ENCODE measurements around the gene PITX3.
"Not testable (repeated sequence)": the region's sequence is repeated elsewhere in the genome, so short reads cannot be mapped to it uniquely, and the experiment has no call there.

Gene PITX3

DNA sequence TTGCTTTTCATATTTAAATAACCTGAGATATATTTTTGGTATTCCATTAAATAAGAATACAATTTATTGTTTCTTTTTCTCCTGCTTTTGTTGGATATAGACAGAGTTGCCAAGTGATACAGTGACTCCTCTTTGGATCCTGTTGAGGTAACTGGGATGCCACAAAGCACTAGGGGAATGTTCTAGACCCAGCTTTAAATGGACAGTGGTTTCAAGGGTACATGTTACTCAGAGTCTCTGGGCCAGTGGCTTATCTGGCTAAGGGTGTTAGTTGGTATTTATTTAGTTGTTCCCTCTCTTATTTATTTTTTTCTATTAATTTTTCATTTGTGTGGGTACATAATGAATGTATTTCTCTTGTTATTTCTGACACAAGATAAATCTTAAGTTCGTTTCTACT, 13.1 kb upstream of the PITX3 start:
- no peak for DNase-seq (ENCODE audit: insufficient read length)
- TF ChIP-seq POLR2A (IDR thresholded peaks at IDR 0.05; ENCODE audit: low read depth, low read length) (no peak), POLR2AphosphoS5 (IDR thresholded peaks at IDR 0.05; ENCODE audit: low read depth, low read length) (no peak), TAF1 (IDR thresholded peaks at IDR 0.05; ENCODE audit: borderline replicate concordance, low read depth, low read length) (no peak)
- no peak for FAIRE-seq

DNA sequence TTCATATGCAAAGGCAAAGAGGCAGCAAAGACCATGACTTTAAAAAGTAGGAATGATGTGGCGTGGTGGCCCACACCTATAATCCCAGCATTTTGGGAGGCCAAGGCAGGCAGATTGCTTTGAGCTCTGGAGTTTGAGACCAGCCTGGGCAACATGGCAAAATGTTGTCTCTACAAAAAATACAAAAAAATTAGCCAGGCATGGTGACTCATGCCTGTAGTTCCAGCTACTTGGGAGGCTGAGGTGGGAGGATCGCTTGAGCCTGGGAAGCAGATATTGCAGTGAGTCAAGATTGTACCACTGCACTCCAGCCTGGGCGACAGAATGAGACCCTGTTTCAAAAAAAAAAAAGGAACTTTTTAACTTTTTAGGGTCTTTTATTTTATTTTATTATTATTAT, 11.2 kb upstream of the PITX3 start:
- FAIRE-seq; DNase-seq (ENCODE audit: insufficient read length): not testable (repeated sequence)

DNA sequence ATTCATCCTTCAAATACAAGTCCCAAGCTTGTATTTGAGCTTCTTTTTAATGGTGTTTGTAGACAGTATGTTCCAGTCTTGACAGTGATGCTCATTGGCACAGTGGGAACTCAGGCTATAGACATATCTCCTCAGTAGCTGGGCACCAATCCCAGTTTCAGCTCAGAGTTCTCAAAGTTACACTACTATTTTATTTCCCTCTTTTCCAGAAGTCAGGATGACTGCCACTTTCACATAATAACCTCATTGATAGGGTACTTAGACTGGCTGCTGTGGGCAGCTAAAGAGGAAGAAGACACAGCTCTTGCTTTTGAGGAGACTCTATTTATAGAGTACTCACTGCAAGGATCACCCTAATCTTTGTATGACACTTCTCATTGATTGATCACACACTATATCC, 6.4 kb upstream of the PITX3 start:
- DNase-seq (ENCODE audit: insufficient read length) (no peak), FAIRE-seq (no peak)
- TF ChIP-seq TAF1 (IDR thresholded peaks at IDR 0.05; ENCODE audit: borderline replicate concordance, low read depth, low read length) (no peak), POLR2A (IDR thresholded peaks at IDR 0.05; ENCODE audit: low read depth, low read length) (no peak), POLR2AphosphoS5 (IDR thresholded peaks at IDR 0.05; ENCODE audit: low read depth, low read length) (no peak)

DNA sequence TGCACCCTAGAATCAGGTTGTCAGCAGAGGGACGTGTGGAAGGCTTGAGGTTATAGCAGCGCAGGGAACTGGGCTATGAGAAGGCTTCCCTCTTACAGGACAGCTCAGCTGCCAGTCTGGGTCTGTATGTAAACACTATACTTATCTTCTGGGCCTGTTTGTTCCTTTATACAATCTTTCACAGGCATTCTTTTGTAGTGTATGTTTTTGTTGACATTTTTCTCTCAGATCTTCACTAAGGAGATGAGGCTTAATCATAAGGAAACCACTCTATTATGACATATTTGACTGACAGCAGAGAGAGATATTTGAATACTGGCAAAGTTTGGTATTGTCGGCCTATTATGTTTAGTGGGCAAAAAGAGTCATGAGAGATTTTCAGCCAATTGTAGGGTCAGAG, 4.9 kb upstream of the PITX3 start:
- FAIRE-seq (peak; percentile 30), DNase-seq (ENCODE audit: insufficient read length) (no peak)
- TF ChIP-seq POLR2A (IDR thresholded peaks at IDR 0.05; ENCODE audit: low read depth, low read length) (no peak), POLR2AphosphoS5 (IDR thresholded peaks at IDR 0.05; ENCODE audit: low read depth, low read length) (no peak), TAF1 (IDR thresholded peaks at IDR 0.05; ENCODE audit: borderline replicate concordance, low read depth, low read length) (no peak)

DNA sequence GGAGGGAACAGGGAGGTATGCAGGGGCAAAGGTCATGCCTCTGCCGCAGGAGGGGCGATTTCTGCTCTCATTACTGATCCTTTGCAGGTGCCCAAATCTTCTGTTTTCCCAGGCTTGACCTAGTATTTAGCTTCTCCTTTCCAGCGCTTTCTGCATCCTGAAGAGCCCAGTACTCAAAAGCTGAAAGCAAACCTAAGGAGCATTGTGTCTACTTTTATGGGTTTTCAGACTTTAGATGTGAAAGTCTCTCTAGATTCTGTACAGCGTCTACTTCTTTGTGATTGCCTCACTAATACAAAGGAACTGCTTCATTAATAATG, 4.6 kb upstream of the PITX3 start:
- FAIRE-seq = no peak
- TF ChIP-seq POLR2AphosphoS5 (IDR thresholded peaks at IDR 0.05; ENCODE audit: low read depth, low read length) (no peak), TAF1 (IDR thresholded peaks at IDR 0.05; ENCODE audit: borderline replicate concordance, low read depth, low read length) (no peak), POLR2A (IDR thresholded peaks at IDR 0.05; ENCODE audit: low read depth, low read length) (no peak)
- no peak for DNase-seq (ENCODE audit: insufficient read length)

DNA sequence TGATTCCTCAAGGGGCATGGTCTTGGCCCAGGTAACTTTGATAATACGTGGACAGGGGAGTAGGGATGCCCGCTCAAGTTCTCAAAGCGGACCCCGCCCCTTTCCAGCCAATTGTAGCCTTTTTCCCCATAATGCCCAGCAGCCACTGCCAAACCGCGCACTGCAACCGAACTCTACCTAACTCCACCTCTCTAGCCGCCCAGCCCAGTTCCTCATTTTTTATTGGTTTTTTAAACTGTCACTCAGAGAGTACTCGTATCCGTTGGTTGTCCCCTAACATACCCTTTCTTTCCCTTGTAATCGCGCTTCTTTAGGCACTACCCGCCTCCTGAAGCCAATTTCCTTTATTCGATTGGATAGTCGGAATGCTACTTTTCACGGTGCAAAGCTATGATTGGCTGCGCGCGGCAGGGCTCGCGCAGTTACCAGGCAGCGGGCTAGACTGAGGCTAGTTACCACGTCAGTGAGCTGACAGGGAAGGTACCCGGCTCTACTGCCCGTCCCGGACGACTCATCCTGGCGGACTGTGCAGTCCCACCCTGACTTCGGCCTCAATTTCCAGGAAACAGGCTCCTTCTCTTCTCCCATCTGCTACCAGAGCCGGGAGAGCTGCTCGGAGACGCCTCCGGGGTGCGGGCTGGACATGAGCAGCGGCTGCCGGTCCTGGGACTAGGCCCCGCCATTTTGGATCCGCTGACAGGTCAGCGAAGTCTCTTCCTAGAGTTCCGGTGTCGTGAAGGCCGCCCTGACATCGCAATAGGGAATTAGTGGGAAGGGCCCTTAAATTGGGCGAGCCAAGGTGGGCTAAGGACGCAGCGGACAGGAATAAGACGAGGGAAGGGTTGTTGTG, 4.0 kb upstream of the PITX3 start, which contains the start of gene GBF1:
Gene GBF1 (plus strand): TSS at position 451 of the 850 bp plus-strand sequence. CDS start 13,407 bp downstream, outside the sequence.
- DNase-seq (ENCODE audit: insufficient read length) (peak; percentile 87), FAIRE-seq (peak; percentile 99)
- TF ChIP-seq POLR2A (IDR thresholded peaks at IDR 0.05; ENCODE audit: low read depth, low read length) (peak; percentile 95), TAF1 (IDR thresholded peaks at IDR 0.05; ENCODE audit: borderline replicate concordance, low read depth, low read length) (no peak), POLR2AphosphoS5 (IDR thresholded peaks at IDR 0.05; ENCODE audit: low read depth, low read length) (peak; percentile 95)

DNA sequence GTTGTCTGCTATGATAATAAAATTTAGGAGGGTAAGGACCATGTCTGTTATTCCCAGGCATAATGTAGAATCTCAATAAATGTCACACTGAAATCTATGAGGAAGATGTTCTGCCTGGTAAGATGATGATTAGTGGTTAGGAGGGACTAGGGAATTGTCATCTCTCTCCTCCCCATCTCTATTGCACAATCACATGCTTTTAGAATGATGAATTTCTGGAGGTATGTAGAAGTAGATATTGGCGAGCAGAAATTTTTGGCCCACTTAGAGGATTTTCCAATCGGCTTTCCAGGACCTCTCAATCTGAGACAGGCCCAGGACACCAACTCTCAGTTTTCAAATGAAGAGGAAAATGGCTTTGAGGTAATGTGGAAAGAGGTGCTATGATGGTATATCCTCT, 2.0 kb upstream of the PITX3 start:
- DNase-seq (ENCODE audit: insufficient read length) (no peak), FAIRE-seq (no peak)
- no peak for TF ChIP-seq TAF1 (IDR thresholded peaks at IDR 0.05; ENCODE audit: borderline replicate concordance, low read depth, low read length)
- no peak for TF ChIP-seq POLR2A (IDR thresholded peaks at IDR 0.05; ENCODE audit: low read depth, low read length)
- TF ChIP-seq POLR2AphosphoS5 (IDR thresholded peaks at IDR 0.05; ENCODE audit: low read depth, low read length) = no peak

DNA sequence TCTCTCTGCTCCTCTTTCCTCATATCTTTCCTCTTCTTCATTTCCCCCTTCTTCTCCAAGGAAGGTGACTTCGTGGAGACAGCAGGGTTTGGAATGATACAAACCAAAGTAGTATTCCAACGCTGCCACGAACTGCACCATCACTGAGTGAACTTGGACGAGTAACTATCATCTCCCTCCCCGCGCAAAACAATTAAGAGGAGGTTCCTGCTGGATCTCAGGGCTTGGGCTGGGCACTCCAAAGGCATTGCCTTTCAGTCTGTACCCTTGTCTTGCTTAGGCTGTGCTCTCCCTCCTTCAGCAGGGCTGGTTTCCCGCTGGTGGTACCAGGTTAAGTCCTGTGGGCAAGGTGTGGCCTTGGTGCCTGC, 790 bp upstream of the PITX3 start:
- no peak for FAIRE-seq
- no peak for DNase-seq (ENCODE audit: insufficient read length)
- TF ChIP-seq POLR2A (IDR thresholded peaks at IDR 0.05; ENCODE audit: low read depth, low read length) = no peak
- TF ChIP-seq TAF1 (IDR thresholded peaks at IDR 0.05; ENCODE audit: borderline replicate concordance, low read depth, low read length) = no peak
- TF ChIP-seq POLR2AphosphoS5 (IDR thresholded peaks at IDR 0.05; ENCODE audit: low read depth, low read length) = no peak

DNA sequence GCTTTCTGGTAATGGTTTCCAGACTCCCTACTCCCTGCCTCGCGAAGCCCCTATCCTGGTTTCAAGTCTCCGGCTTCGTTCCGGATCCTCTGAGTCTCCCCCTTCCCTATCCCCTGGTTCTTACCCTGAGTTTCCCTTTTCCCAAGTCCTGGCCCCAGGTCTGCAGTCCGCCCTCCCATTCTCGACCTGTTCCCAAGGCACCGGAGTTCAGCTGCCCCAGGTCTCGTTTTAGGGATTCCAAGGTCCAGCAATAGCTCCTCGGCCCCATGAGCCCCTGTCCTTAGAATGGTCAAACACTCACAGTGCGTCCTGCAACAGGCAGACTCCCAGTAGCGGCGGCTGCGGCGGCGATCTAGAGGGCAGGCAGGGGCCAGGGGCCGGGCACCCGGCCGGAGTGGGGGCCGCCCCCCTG, 274 bp downstream of the PITX3 start:
- TF ChIP-seq TAF1 (IDR thresholded peaks at IDR 0.05; ENCODE audit: borderline replicate concordance, low read depth, low read length) (no peak), POLR2A (IDR thresholded peaks at IDR 0.05; ENCODE audit: low read depth, low read length) (no peak), POLR2AphosphoS5 (IDR thresholded peaks at IDR 0.05; ENCODE audit: low read depth, low read length) (no peak)
- DNase-seq (ENCODE audit: insufficient read length) (no peak), FAIRE-seq (no peak)

DNA sequence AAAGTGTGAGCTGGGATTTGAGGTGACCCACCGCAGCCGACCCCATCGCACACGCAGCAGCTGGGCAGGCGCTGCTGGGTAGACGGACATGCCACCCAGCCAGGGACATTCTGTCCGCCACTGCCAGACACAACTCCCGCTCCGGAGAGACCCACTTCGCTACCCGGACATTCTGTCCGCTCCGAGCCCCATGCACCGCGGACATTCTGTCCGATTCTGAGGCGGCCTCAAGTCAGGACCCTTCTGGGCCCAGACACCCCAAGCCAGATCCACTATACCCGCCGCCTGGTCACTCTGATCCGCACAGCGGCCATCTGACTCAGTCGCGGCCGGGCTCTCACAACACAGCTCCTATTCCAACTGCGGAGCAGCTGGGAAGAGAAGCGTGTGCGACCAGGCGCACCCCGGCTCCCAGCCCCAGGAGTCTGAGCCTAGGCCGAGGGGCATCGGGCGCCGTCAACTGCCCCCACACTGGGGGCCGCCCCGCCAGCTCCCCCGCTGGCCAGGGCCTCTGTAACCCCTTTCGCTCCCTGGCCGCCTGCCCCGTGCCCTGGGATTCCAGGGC, 763 bp downstream of the PITX3 start:
- DNase-seq (ENCODE audit: insufficient read length) (no peak), FAIRE-seq (no peak)
- no peak for TF ChIP-seq POLR2AphosphoS5 (IDR thresholded peaks at IDR 0.05; ENCODE audit: low read depth, low read length)

DNA sequence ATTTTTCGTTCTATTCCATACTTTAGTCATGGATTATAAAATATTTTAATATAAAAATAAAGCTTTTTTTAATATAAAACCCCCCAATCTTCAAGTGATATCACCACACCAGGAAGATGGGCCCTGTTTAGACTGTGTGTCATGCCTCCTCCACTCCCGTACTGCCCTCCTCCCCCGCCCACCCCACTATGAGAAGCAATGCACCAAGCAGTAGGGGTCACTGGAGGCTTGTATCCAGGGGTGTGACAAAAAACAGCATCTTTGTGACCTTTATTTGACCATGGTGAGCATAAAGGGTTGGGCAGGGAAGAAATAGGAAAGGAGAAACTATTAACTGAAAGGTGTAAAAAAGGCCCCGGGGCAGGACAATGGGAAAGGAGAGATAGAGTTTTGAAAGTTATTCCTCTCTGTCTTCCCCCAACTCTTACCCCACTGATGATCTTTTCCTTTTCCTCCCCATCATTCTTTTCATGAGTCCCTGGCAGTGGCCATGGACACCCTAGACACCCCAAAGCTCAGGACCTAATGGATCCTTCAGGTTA, 3.5 kb downstream of the PITX3 start:
- FAIRE-seq (no peak), DNase-seq (ENCODE audit: insufficient read length) (no peak)
- no peak for TF ChIP-seq TAF1 (IDR thresholded peaks at IDR 0.05; ENCODE audit: borderline replicate concordance, low read depth, low read length)

DNA sequence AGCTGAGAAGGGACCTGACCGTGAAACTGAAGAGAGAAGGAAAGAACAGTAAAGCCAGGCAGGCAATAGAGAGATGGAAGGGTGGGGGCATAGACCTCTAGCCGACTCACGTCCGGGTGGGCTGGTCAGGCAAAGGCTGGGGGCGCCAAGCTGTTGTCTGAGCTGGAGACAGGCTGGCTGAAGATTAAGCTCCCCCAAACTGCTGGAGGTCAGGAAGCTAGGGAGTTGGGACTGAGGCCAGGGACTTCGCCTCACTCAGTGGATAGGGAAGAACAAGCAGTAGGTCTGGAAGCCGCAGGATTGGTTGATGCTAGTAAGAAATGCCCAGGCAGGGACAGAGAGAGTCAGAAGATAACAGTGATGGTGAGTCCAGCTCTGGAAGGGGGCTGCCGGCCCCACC, 5.3 kb downstream of the PITX3 start:
- DNase-seq (ENCODE audit: insufficient read length) = no peak
- FAIRE-seq = no peak
- TF ChIP-seq POLR2A (IDR thresholded peaks at IDR 0.05; ENCODE audit: low read depth, low read length) (no peak), TAF1 (IDR thresholded peaks at IDR 0.05; ENCODE audit: borderline replicate concordance, low read depth, low read length) (no peak)

DNA sequence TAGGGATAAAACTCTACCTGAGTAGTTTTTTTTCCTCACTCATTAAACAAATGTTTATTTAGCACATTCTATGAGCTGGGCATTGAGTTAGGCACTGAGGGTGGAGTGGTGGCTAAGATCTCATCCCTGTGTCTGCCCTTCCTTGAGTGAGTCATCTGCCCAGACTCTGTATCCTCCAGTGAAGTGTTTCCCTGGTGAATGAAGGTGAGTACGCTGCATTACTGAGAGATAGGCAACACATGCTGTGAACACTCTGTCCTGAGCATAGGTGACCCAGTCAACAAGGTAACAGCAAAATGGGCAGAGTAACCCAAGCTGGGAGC, 5.8 kb downstream of the PITX3 start:
- FAIRE-seq (no peak), DNase-seq (ENCODE audit: insufficient read length) (no peak)
- TF ChIP-seq POLR2AphosphoS5 (IDR thresholded peaks at IDR 0.05; ENCODE audit: low read depth, low read length) (no peak), TAF1 (IDR thresholded peaks at IDR 0.05; ENCODE audit: borderline replicate concordance, low read depth, low read length) (no peak), POLR2A (IDR thresholded peaks at IDR 0.05; ENCODE audit: low read depth, low read length) (no peak)
